Activated CD4-positive, alpha-beta T cell treated with anti-CD3 and anti-CD28 coated beads, Interleukin-2, amount 50 U/mL, for 24 hours (primary cell): ENCODE results near the gene ELFN1.

Source experiments
- DNase-seq, 2 donors: peaks; one replicate each; pipeline ENCODE4 v3.0.0-alpha.2; 2020; ENCODE audit warnings: low read depth in 1 of 2, low spot score in 1 of 2

ELFN1 gene

GRCh38 chr7:1675673-1676549, 5.8 kb downstream of the ELFN1 start:
- no peak for DNase-seq

GRCh38 chr7:1676550-1677078, 6.5 kb downstream of the ELFN1 start:
- DNase-seq = no peak

GRCh38 chr7:1677206-1678080, 7.4 kb downstream of the ELFN1 start:
- no peak for DNase-seq

- DNase-seq = no peak
Observed at GRCh38 chr7:1678081-1678543, 8.0 kb downstream of the ELFN1 start.

GRCh38 chr7:1678571-1679325, 8.7 kb downstream of the ELFN1 start:
- no peak for DNase-seq

- DNase-seq = no peak
Observed at GRCh38 chr7:1679326-1679965, 9.4 kb downstream of the ELFN1 start.

GRCh38 chr7:1679966-1680730, 10.1 kb downstream of the ELFN1 start:
- no peak for DNase-seq

GRCh38 chr7:1681581-1681980, 11.5 kb downstream of the ELFN1 start:
- DNase-seq = no peak

GRCh38 chr7:1685000-1685624, 15.0 kb downstream of the ELFN1 start:
- DNase-seq = no peak

- no peak for DNase-seq
Observed at GRCh38 chr7:1688542-1688941, 18.5 kb downstream of the ELFN1 start.

GRCh38 chr7:1689311-1689710, 19.2 kb downstream of the ELFN1 start:
- DNase-seq = no peak

- DNase-seq = no peak
Observed at GRCh38 chr7:1690359-1690958, 20.4 kb downstream of the ELFN1 start.

GRCh38 chr7:1691096-1691495, 21.0 kb downstream of the ELFN1 start:
- DNase-seq = no peak

GRCh38 chr7:1691601-1692514, 21.8 kb downstream of the ELFN1 start:
- no peak for DNase-seq

GRCh38 chr7:1692515-1693418, 22.7 kb downstream of the ELFN1 start:
- DNase-seq = no peak

GRCh38 chr7:1693419-1693990, 23.4 kb downstream of the ELFN1 start:
- no peak for DNase-seq
